Stimulated activated CD4-positive, alpha-beta T cell treated with anti-CD3 and anti-CD28 coated beads, Interleukin-4, amount 100 ng/mL, for 24 hours (primary cell): Measurements from ENCODE around the gene MDH1B.
"Not testable (repeated sequence)": the region's sequence is repeated elsewhere in the genome, so short reads cannot be mapped to it uniquely, and the experiment has no call there.

ENCODE experiments used
- DNase-seq: peaks from one replicate; pipeline ENCODE4 v3.0.0-alpha.2; 2020

Gene MDH1B

GRCh38 chr2:206765242-206766056 lies at the start of gene MDH1B, which contains the start of gene FASTKD2:
TSS of gene MDH1B (minus strand) at chr2:206765328. CDS start at chr2:206765271, 57 bp downstream.
TSS of gene FASTKD2 (plus strand) at chr2:206765606. CDS start at chr2:206766694, 1,088 bp downstream.
- DNase-seq, result peak; percentile 89

GRCh38 chr2:206814498-206814897 lies 49.4 kb upstream of the MDH1B start:
- no peak for DNase-seq

- not testable (repeated sequence) for DNase-seq
Observed at GRCh38 chr2:206812471-206812870, 47.3 kb upstream of the MDH1B start.

- not testable (repeated sequence) for DNase-seq
Observed at GRCh38 chr2:206807624-206808023, 42.5 kb upstream of the MDH1B start.

- no peak for DNase-seq
Observed at GRCh38 chr2:206805887-206806607, 40.9 kb upstream of the MDH1B start.

- no peak for DNase-seq
Observed at GRCh38 chr2:206804326-206804725, 39.2 kb upstream of the MDH1B start.

- DNase-seq, result no peak
Observed at GRCh38 chr2:206802654-206803514, 37.8 kb upstream of the MDH1B start.

GRCh38 chr2:206801418-206802189 lies 36.5 kb upstream of the MDH1B start:
- DNase-seq, result no peak

- peak; percentile 52 for DNase-seq
Observed at GRCh38 chr2:206800506-206801417, 35.6 kb upstream of the MDH1B start.

- no peak for DNase-seq
Observed at GRCh38 chr2:206799083-206799482, 34.0 kb upstream of the MDH1B start.

- DNase-seq, result peak; percentile 7
Observed at GRCh38 chr2:206798000-206798399, 32.9 kb upstream of the MDH1B start.

- DNase-seq, result no peak
Observed at GRCh38 chr2:206797376-206797775, 32.2 kb upstream of the MDH1B start.

- no peak for DNase-seq
Observed at GRCh38 chr2:206792645-206793044, 27.5 kb upstream of the MDH1B start.

- no peak for DNase-seq
Observed at GRCh38 chr2:206790311-206790935, 25.3 kb upstream of the MDH1B start.

GRCh38 chr2:206784559-206785353 lies 19.6 kb upstream of the MDH1B start:
- DNase-seq, result no peak

- no peak for DNase-seq
Observed at GRCh38 chr2:206783718-206784117, 18.6 kb upstream of the MDH1B start.

GRCh38 chr2:206780671-206781070 lies 15.5 kb upstream of the MDH1B start:
- DNase-seq, result no peak

- DNase-seq, result no peak
Observed at GRCh38 chr2:206776432-206776831, 11.3 kb upstream of the MDH1B start.

GRCh38 chr2:206774871-206775270 lies 9.7 kb upstream of the MDH1B start:
- DNase-seq, result no peak
